Peyer's patch (tissue), 4 donors: ENCODE measurements around the gene SMDT1.

Experiments
- CTCF ChIP-seq, 6 experiments: fragments of 450-650 bp in 4 of 6; fragments of 200-600 bp in 2 of 6; sonication (generic) in 1 of 6; IDR thresholded peaks; one replicate each; pipeline ENCODE4 v1.5.1; 2017 to 2019; ENCODE audit warnings: antibody characterized with exemption in 6 of 6, mild to moderate bottlenecking in 3 of 6, moderate library complexity in 1 of 6
- POLR2A ChIP-seq, 2 donors: fragments of 450-650 bp; IDR thresholded peaks; one replicate each; pipeline ENCODE4 v1.5.1; 2017; ENCODE audit warnings: antibody characterized with exemption in 2 of 2, mild to moderate bottlenecking in 2 of 2, moderate library complexity in 2 of 2

- TF ChIP-seq CTCF (IDR thresholded peaks at IDR 0.05) = no peak
- no peak for TF ChIP-seq POLR2A (IDR thresholded peaks at IDR 0.05)
Observed at GRCh38 chr22:42076764-42077485, 2.6 kb upstream of the SMDT1 start.
